Large intestine (tissue), 3 donors: ENCODE measurements around the gene PCNX4. TPM values are rescaled to one million over a fixed set of nuclear protein-coding genes. Genes with fewer than 3 reads are reported as not detected.

ENCODE experiments used
- DNase-seq, 2 donors: peaks; one replicate each; pipeline versions ENCODE4 v3.0.0 to v3.0.0-alpha.2; 2013
- H3K27ac ChIP-seq: one replicate; pipeline ENCODE4 v1.5.1; 2013; ENCODE audit warnings: low read length
- H3K27me3 ChIP-seq: 2 replicates; pipeline ENCODE4 v1.6.1; 2013; ENCODE audit warnings: low read length; ENCODE audit not compliant: control insufficient read depth, insufficient read depth
- H3K36me3 ChIP-seq: 2 replicates; pipeline ENCODE4 v1.6.1; 2013; ENCODE audit warnings: low read length; ENCODE audit not compliant: control insufficient read depth, insufficient read depth
- H3K4me1 ChIP-seq: one replicate; pipeline ENCODE4 v1.6.1; 2013; ENCODE audit warnings: low read length; ENCODE audit not compliant: control insufficient read depth, insufficient read depth
- H3K4me3 ChIP-seq: one replicate; pipeline ENCODE4 v1.5.1; 2013; ENCODE audit warnings: low read length
- H3K9me3 ChIP-seq: one replicate; pipeline ENCODE4 v1.6.1; 2013; ENCODE audit warnings: mild to moderate bottlenecking, low read depth, low read length, moderate library complexity; ENCODE audit not compliant: control insufficient read depth
- WGBS: methylation state at CpG from one replicate; pipeline ENCODE4 v1.1.5; 2013; ENCODE audit warnings: low lambda C conversion rate; ENCODE audit not compliant: insufficient coverage; 5-methylcytosine and 5-hydroxymethylcytosine counted together
- polyA plus RNA-seq: library from polyadenylated mRNA; unstranded; fragments of 120-200 nt; gene quantifications from one replicate; pipeline ENCODE4 v1.2.1, GENCODE V29; 2013

Gene PCNX4
- polyA plus RNA-seq, 1 donor = 48.4 TPM

GRCh38 chr14:60166142-60166541 is 74.4 kb downstream of the PCNX4 start:
- H3K27ac ChIP-seq = peak overlapping the region; percentile 70
- DNase-seq = peak in 1 of 2 donors; percentile 12
- no peaks in the 10 kb centered on the region for H3K9me3 ChIP-seq
- H3K4me1 ChIP-seq = peaks cover 4% of the 10 kb centered on the region
- WGBS = 60% methylated on average over 1 of the region's 3 CpGs
- H3K4me3 ChIP-seq = no peak overlapping the region
- H3K27me3 ChIP-seq = no peaks in the 10 kb centered on the region
- H3K36me3 ChIP-seq = no peaks in the 10 kb centered on the region

GRCh38 chr14:60169722-60170121 is 78.0 kb downstream of the PCNX4 start:
- Histone ChIP-seq H3K36me3 (no peaks in the 10 kb centered on the region), H3K27ac (no peak overlapping the region), H3K4me3 (no peak overlapping the region), H3K27me3 (no peaks in the 10 kb centered on the region), H3K4me1 (peaks cover 4% of the 10 kb centered on the region), H3K9me3 (no peaks in the 10 kb centered on the region)
- DNase-seq = no peak
- 100% methylated on average over 1 of the region's 3 CpGs for WGBS

DNA sequence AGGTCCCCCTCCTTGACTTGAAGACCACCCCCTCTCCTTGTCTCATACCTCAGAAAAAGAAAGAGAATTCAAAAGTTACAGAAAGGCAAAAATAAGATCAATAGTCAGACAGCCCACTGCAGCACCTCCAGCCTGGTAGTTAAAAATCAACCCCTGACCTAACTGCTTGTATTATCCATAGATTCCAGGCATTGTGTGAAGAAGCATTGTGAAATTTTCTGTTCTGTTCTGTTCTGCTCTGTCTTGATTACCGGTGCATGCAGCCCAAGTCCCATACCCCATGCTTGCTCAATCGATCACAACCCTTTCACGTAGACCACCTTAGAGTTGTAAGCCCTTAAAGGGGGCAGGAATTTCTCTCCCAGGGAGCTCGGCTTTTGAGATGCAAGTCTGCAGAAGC is 79.2 kb downstream of the PCNX4 start:
- no CpG with 5 or more reads among the region's 4 CpGs for WGBS
- H3K9me3 ChIP-seq = no peaks in the 10 kb centered on the region
- DNase-seq = no peak
- no peaks in the 10 kb centered on the region for H3K27me3 ChIP-seq
- no peak overlapping the region for H3K4me3 ChIP-seq
- peaks cover under 1% of the 10 kb centered on the region for H3K4me1 ChIP-seq
- H3K36me3 ChIP-seq = no peaks in the 10 kb centered on the region
- no peak overlapping the region for H3K27ac ChIP-seq

DNA sequence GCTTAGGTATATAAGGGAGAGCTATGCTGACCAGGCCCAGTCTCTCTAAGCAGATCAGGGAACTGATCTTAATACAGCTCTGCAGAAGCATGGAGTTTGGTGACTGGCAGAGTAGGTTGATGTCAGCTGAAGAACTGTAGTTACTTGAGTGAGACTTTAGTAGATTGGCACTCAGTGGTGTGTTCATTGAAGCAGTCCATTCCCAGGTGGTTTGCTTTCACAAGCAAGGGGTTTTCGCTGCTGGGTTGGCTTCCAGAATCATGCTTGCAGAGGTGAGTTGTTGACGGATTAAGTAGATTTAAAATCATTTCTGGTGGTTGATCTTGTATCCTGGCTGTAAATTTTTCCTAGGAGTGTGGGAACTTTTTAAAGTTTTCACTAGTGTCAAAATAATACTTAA is 80.0 kb downstream of the PCNX4 start:
- Histone ChIP-seq H3K4me3 (no peak overlapping the region), H3K4me1 (no peaks in the 10 kb centered on the region), H3K27ac (no peak overlapping the region), H3K9me3 (no peaks in the 10 kb centered on the region), H3K27me3 (no peaks in the 10 kb centered on the region), H3K36me3 (no peaks in the 10 kb centered on the region)
- no CpG with 5 or more reads among the region's 2 CpGs for WGBS
- no peak for DNase-seq

GRCh38 chr14:60174352-60175254 is 82.9 kb downstream of the PCNX4 start:
- no peak overlapping the region for H3K27ac ChIP-seq
- DNase-seq = no peak
- WGBS = 100% methylated on average over 2 of the region's 11 CpGs
- no peaks in the 10 kb centered on the region for H3K4me1 ChIP-seq
- H3K27me3 ChIP-seq = no peaks in the 10 kb centered on the region
- no peaks in the 10 kb centered on the region for H3K9me3 ChIP-seq
- H3K36me3 ChIP-seq = no peaks in the 10 kb centered on the region
- H3K4me3 ChIP-seq = no peak overlapping the region

DNA sequence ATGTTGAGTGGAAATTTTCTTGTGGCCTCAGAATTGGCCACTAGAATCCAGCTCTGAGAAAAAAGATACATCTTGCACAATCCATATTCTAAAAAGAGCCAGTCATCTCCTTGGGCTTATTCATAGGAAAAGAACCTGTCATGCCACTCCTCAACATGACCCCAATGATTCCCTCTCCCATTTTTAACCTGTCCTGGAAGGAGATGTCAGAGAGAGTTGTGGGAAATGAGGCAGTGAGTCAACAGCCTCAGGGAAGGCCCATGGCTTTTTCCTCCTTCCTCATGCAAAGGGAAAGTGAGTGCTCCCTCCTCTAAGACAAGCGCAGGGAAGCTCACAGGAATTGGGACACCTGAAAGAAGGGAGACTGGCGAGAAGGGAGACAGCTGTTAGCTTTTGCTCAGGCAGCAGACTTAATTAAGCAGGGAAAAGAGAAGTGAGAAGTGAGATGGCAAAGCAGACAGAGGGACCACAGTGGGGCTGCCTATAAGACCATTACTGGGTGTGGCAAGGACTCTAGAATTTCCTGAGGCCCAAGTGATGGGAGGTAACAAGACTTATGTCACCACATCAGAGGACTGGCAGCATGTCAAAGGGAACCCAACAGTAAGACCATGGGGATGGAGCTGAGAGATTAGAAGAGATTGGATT is 83.7 kb downstream of the PCNX4 start:
- no peak overlapping the region for H3K4me3 ChIP-seq
- no peaks in the 10 kb centered on the region for H3K36me3 ChIP-seq
- no peak overlapping the region for H3K27ac ChIP-seq
- DNase-seq = no peak
- WGBS = no CpG with 5 or more reads among the region's 2 CpGs
- no peaks in the 10 kb centered on the region for H3K4me1 ChIP-seq
- H3K27me3 ChIP-seq = no peaks in the 10 kb centered on the region
- H3K9me3 ChIP-seq = no peaks in the 10 kb centered on the region

- Histone ChIP-seq H3K36me3 (no peaks in the 10 kb centered on the region), H3K9me3 (no peaks in the 10 kb centered on the region), H3K4me3 (no peak overlapping the region), H3K27me3 (no peaks in the 10 kb centered on the region), H3K4me1 (no peaks in the 10 kb centered on the region), H3K27ac (no peak overlapping the region)
- DNase-seq = no peak
- no CpG with 5 or more reads among the region's 1 CpG for WGBS
Observed at GRCh38 chr14:60178164-60178563, 86.4 kb downstream of the PCNX4 start.

DNA sequence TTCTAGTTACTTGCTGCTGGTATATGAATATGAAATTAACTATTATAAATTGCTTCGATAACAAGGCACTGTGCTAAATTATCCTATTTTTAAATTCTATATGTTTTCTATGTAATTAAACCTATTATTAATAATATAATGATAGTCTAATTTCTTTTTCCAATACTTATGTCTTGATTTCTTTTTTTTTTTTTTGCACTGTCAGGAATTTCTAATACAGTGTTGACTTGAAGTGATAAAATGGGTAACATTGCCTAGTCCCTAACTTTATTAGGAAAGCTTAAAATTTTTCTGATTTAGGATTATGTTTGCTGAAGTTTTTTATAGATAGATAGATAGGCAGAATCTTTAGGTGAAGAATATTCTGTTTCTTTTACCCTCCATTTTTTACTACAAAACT is 87.1 kb downstream of the PCNX4 start:
- WGBS = 100% methylated on average over 1 of the region's 1 CpG
- no peaks in the 10 kb centered on the region for H3K27me3 ChIP-seq
- no peaks in the 10 kb centered on the region for H3K9me3 ChIP-seq
- H3K36me3 ChIP-seq = no peaks in the 10 kb centered on the region
- H3K4me1 ChIP-seq = no peaks in the 10 kb centered on the region
- H3K27ac ChIP-seq = no peak overlapping the region
- DNase-seq = no peak
- no peak overlapping the region for H3K4me3 ChIP-seq

GRCh38 chr14:60179431-60179869 is 87.7 kb downstream of the PCNX4 start:
- Histone ChIP-seq H3K27ac (no peak overlapping the region), H3K4me1 (no peaks in the 10 kb centered on the region), H3K27me3 (no peaks in the 10 kb centered on the region), H3K4me3 (no peak overlapping the region), H3K9me3 (no peaks in the 10 kb centered on the region), H3K36me3 (no peaks in the 10 kb centered on the region)
- no peak for DNase-seq
- 92% methylated on average over 2 of the region's 3 CpGs for WGBS

- WGBS = no CpG with 5 or more reads among the region's 3 CpGs
- H3K9me3 ChIP-seq = no peaks in the 10 kb centered on the region
Observed at GRCh38 chr14:60183138-60183537, 91.4 kb downstream of the PCNX4 start.

More at GRCh38 chr14:60183138-60183537, 91.4 kb downstream of the PCNX4 start:
- Histone ChIP-seq H3K36me3 (no peaks in the 10 kb centered on the region), H3K27ac (no peak overlapping the region), H3K4me1 (no peaks in the 10 kb centered on the region), H3K27me3 (no peaks in the 10 kb centered on the region), H3K4me3 (no peak overlapping the region)
- DNase-seq = no peak
